Measurements from ENCODE around the gene OGDH. TPM values are rescaled to one million over a fixed set of nuclear protein-coding genes. Genes with fewer than 3 reads are reported as not detected.

Gene OGDH
- total RNA-seq, 3 donors from 2014 or later = 45.7 to 67.5 (median 46.2) TPM

- Histone ChIP-seq H3K4me3 (no peak overlapping the region), H3K36me3 (no peaks in the 10 kb centered on the region), H3K27ac (peak overlapping the region in 1 of 2 donors; percentile 45), H3K27me3 (no peaks in the 10 kb centered on the region), H3K4me1 (no peaks in the 10 kb centered on the region), H3K9me3 (no peaks in the 10 kb centered on the region)
- no peak for TF ChIP-seq POLR2AphosphoS5 (IDR thresholded peaks at IDR 0.05)
- no peak for TF ChIP-seq POLR2A (IDR thresholded peaks at IDR 0.05)
- no peak for TF ChIP-seq CTCF (IDR thresholded peaks at IDR 0.05)
- intact Hi-C loops (cut with DNase I; ENCODE audit: low total_unique reads) = no loop called here
- no peak for DNase-seq (ENCODE audit: low spot score in 2 of 2)
Observed at GRCh38 chr7:44618753-44619152, 12.3 kb downstream of the OGDH start.

- Histone ChIP-seq H3K36me3 (no peaks in the 10 kb centered on the region), H3K4me1 (no peaks in the 10 kb centered on the region), H3K27me3 (no peaks in the 10 kb centered on the region), H3K4me3 (no peak overlapping the region), H3K27ac (no peak overlapping the region), H3K9me3 (no peaks in the 10 kb centered on the region)
- intact Hi-C loops (cut with DNase I; ENCODE audit: low total_unique reads) = no loop called here
- DNase-seq (ENCODE audit: low spot score in 2 of 2) = no peak
- TF ChIP-seq CTCF (IDR thresholded peaks at IDR 0.05) (no peak), POLR2A (IDR thresholded peaks at IDR 0.05) (no peak), POLR2AphosphoS5 (IDR thresholded peaks at IDR 0.05) (no peak)
Observed at GRCh38 chr7:44621034-44621749, 14.8 kb downstream of the OGDH start.

GRCh38 chr7:44621750-44622103, 15.3 kb downstream of the OGDH start:
- no peak for TF ChIP-seq POLR2AphosphoS5 (IDR thresholded peaks at IDR 0.05)
- no peak for TF ChIP-seq CTCF (IDR thresholded peaks at IDR 0.05)
- intact Hi-C loops (cut with DNase I; ENCODE audit: low total_unique reads) = no loop called here

GRCh38 chr7:44622342-44623151, 16.1 kb downstream of the OGDH start:
- no peaks in the 10 kb centered on the region for H3K4me1 ChIP-seq
- intact Hi-C loops (cut with DNase I; ENCODE audit: low total_unique reads) = no loop called here
- no peaks in the 10 kb centered on the region for H3K27me3 ChIP-seq
- no peak overlapping the region for H3K4me3 ChIP-seq
- peak overlapping the region in 1 of 2 donors; percentile 4 for H3K27ac ChIP-seq
- TF ChIP-seq POLR2A (IDR thresholded peaks at IDR 0.05) (no peak), POLR2AphosphoS5 (IDR thresholded peaks at IDR 0.05) (no peak), CTCF (IDR thresholded peaks at IDR 0.05) (no peak)
- H3K36me3 ChIP-seq = no peaks in the 10 kb centered on the region
- DNase-seq (ENCODE audit: low spot score in 2 of 2) = no peak
- H3K9me3 ChIP-seq = no peaks in the 10 kb centered on the region

More at GRCh38 chr7:44621750-44622103, 15.3 kb downstream of the OGDH start:
- H3K27me3 ChIP-seq = no peaks in the 10 kb centered on the region
- no peak overlapping the region for H3K27ac ChIP-seq
- DNase-seq (ENCODE audit: low spot score in 2 of 2) = no peak
- H3K4me1 ChIP-seq = no peaks in the 10 kb centered on the region
- no peak overlapping the region for H3K4me3 ChIP-seq
- H3K9me3 ChIP-seq = no peaks in the 10 kb centered on the region
- no peaks in the 10 kb centered on the region for H3K36me3 ChIP-seq

GRCh38 chr7:44624318-44624717, 17.9 kb downstream of the OGDH start:
- Histone ChIP-seq H3K4me1 (no peaks in the 10 kb centered on the region), H3K9me3 (no peaks in the 10 kb centered on the region), H3K36me3 (no peaks in the 10 kb centered on the region), H3K4me3 (no peak overlapping the region), H3K27ac (no peak overlapping the region), H3K27me3 (no peaks in the 10 kb centered on the region)
- DNase-seq (ENCODE audit: low spot score in 2 of 2) = no peak
- intact Hi-C loops (cut with DNase I; ENCODE audit: low total_unique reads) = no loop called here
- TF ChIP-seq CTCF (IDR thresholded peaks at IDR 0.05) = no peak
- no peak for TF ChIP-seq POLR2A (IDR thresholded peaks at IDR 0.05)
- TF ChIP-seq POLR2AphosphoS5 (IDR thresholded peaks at IDR 0.05) = no peak

All from breast epithelium (tissue), 4 donors.